MM.1S (cell line): ENCODE results near the gene CFP.

Source experiments
- CTCF ChIP-seq: fragments of 300-600 bp; sonication (generic); IDR thresholded peaks from 2 replicates; pipeline ENCODE4 v1.5.1; 2016; ENCODE audit warnings: antibody characterized with exemption, low read length, mixed read lengths
- EZH2 ChIP-seq: fragments of 300-600 bp; sonication (generic); optimal IDR thresholded peaks from 2 replicates; pipeline ENCODE3; 2017; ENCODE audit warnings: low read depth, mild to moderate bottlenecking, antibody characterized with exemption, low read length, mixed read lengths
- EZH2phosphoT487 ChIP-seq: fragments of 300-600 bp; sonication (generic); IDR thresholded peaks from 2 replicates; pipeline ENCODE4 v1.6.1; 2018; ENCODE audit warnings: antibody characterized with exemption, low read length

GRCh38 chrX:47651043-47651905 is 21.5 kb upstream of the CFP start:
- TF ChIP-seq CTCF: no peak
- TF ChIP-seq EZH2: no peak
- TF ChIP-seq EZH2phosphoT487: no peak
